ENCODE data around the gene MACROD2. TPM values are rescaled to one million over a fixed set of nuclear protein-coding genes. Genes with fewer than 3 reads are reported as not detected.
A peak's percentile ranks its signal among the peaks of the same experiment; 100 is the strongest.

The MACROD2 gene
- total and polyA plus RNA-seq, 2 experiments from 2014 or later: 2.8 to 4.3 TPM

- TF ChIP-seq, protein P1, sequence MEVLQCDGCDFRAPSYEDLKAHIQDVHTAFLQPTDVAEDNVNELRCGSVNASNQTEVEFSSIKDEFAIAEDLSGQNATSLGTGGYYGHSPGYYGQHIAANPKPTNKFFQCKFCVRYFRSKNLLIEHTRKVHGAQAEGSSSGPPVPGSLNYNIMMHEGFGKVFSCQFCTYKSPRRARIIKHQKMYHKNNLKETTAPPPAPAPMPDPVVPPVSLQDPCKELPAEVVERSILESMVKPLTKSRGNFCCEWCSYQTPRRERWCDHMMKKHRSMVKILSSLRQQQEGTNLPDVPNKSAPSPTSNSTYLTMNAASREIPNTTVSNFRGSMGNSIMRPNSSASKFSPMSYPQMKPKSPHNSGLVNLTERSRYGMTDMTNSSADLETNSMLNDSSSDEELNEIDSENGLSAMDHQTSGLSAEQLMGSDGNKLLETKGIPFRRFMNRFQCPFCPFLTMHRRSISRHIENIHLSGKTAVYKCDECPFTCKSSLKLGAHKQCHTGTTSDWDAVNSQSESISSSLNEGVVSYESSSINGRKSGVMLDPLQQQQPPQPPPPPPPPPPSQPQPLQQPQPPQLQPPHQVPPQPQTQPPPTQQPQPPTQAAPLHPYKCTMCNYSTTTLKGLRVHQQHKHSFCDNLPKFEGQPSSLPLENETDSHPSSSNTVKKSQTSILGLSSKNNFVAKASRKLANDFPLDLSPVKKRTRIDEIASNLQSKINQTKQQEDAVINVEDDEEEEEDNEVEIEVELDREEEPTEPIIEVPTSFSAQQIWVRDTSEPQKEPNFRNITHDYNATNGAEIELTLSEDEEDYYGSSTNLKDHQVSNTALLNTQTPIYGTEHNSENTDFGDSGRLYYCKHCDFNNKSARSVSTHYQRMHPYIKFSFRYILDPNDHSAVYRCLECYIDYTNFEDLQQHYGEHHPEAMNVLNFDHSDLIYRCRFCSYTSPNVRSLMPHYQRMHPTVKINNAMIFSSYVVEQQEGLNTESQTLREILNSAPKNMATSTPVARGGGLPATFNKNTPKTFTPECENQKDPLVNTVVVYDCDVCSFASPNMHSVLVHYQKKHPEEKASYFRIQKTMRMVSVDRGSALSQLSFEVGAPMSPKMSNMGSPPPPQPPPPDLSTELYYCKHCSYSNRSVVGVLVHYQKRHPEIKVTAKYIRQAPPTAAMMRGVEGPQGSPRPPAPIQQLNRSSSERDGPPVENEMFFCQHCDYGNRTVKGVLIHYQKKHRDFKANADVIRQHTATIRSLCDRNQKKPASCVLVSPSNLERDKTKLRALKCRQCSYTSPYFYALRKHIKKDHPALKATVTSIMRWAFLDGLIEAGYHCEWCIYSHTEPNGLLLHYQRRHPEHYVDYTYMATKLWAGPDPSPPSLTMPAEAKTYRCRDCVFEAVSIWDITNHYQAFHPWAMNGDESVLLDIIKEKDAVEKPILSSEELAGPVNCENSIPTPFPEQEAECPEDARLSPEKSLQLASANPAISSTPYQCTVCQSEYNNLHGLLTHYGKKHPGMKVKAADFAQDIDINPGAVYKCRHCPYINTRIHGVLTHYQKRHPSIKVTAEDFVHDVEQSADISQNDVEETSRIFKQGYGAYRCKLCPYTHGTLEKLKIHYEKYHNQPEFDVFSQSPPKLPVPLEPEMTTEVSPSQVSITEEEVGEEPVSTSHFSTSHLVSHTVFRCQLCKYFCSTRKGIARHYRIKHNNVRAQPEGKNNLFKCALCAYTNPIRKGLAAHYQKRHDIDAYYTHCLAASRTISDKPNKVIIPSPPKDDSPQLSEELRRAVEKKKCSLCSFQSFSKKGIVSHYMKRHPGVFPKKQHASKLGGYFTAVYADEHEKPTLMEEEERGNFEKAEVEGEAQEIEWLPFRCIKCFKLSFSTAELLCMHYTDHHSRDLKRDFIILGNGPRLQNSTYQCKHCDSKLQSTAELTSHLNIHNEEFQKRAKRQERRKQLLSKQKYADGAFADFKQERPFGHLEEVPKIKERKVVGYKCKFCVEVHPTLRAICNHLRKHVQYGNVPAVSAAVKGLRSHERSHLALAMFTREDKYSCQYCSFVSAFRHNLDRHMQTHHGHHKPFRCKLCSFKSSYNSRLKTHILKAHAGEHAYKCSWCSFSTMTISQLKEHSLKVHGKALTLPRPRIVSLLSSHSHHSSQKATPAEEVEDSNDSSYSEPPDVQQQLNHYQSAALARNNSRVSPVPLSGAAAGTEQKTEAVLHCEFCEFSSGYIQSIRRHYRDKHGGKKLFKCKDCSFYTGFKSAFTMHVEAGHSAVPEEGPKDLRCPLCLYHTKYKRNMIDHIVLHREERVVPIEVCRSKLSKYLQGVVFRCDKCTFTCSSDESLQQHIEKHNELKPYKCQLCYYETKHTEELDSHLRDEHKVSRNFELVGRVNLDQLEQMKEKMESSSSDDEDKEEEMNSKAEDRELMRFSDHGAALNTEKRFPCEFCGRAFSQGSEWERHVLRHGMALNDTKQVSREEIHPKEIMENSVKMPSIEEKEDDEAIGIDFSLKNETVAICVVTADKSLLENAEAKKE (CRISPR knock-in tag; IDR thresholded peaks at IDR 0.05): peak; percentile 100
- no peak for TF ChIP-seq STAT1 (IDR thresholded peaks at IDR 0.05; ENCODE audit: unreplicated experiment)
- TF ChIP-seq CREB1 (CRISPR knock-in tag; IDR thresholded peaks at IDR 0.05; ENCODE audit: low read depth): peak; percentile 31; the same call in 1 of the 2 replicates
- TF ChIP-seq, protein P2, sequence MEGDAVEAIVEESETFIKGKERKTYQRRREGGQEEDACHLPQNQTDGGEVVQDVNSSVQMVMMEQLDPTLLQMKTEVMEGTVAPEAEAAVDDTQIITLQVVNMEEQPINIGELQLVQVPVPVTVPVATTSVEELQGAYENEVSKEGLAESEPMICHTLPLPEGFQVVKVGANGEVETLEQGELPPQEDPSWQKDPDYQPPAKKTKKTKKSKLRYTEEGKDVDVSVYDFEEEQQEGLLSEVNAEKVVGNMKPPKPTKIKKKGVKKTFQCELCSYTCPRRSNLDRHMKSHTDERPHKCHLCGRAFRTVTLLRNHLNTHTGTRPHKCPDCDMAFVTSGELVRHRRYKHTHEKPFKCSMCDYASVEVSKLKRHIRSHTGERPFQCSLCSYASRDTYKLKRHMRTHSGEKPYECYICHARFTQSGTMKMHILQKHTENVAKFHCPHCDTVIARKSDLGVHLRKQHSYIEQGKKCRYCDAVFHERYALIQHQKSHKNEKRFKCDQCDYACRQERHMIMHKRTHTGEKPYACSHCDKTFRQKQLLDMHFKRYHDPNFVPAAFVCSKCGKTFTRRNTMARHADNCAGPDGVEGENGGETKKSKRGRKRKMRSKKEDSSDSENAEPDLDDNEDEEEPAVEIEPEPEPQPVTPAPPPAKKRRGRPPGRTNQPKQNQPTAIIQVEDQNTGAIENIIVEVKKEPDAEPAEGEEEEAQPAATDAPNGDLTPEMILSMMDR (conservative IDR thresholded peaks at IDR 0.05; ENCODE audit: low read depth in 2 of 2): no peak
- TF ChIP-seq REST (IDR thresholded peaks at IDR 0.05; ENCODE audit: unreplicated experiment): no peak
- TF ChIP-seq, protein P3, sequence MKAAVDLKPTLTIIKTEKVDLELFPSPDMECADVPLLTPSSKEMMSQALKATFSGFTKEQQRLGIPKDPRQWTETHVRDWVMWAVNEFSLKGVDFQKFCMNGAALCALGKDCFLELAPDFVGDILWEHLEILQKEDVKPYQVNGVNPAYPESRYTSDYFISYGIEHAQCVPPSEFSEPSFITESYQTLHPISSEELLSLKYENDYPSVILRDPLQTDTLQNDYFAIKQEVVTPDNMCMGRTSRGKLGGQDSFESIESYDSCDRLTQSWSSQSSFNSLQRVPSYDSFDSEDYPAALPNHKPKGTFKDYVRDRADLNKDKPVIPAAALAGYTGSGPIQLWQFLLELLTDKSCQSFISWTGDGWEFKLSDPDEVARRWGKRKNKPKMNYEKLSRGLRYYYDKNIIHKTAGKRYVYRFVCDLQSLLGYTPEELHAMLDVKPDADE (IDR thresholded peaks at IDR 0.05): no peak
- no peak for TF ChIP-seq EZH2phosphoT487 (IDR thresholded peaks at IDR 0.05; ENCODE audit: unreplicated experiment)
- peak; percentile 75; the same call in 1 of the 2 replicates for TF ChIP-seq ZNF114 (CRISPR knock-in tag; IDR thresholded peaks at IDR 0.05)
- TF ChIP-seq JUNB (IDR thresholded peaks at IDR 0.05; ENCODE audit: unreplicated experiment): no peak
Measured at GRCh38 chr20:15976047-15976736, 1980.9 kb downstream of the MACROD2 start (continued).

Measured in GM23338 (cell line).